Fibroblast of the aortic adventitia (primary cell): ENCODE measurements around the gene PRRT2. TPM values are rescaled to one million over a fixed set of nuclear protein-coding genes. Genes with fewer than 3 reads are reported as not detected.
A peak's percentile ranks its signal among the peaks of the same experiment; 100 is the strongest.

Source experiments
- DNase-seq: peaks from one replicate; pipeline ENCODE4 v3.0.0-alpha.2; 2010; ENCODE audit warnings: low read depth
- H3K4me3 ChIP-seq: 2 replicates; pipeline ENCODE4 v1.5.1; 2011; ENCODE audit warnings: low read depth, mild to moderate bottlenecking, control low read depth, low read length, moderate library complexity
- CTCF ChIP-seq: IDR thresholded peaks from 2 replicates; pipeline ENCODE4 v1.5.1; 2011; ENCODE audit warnings: mild to moderate bottlenecking, low read length, control low read depth, inconsistent platforms; ENCODE audit not compliant: insufficient read depth
- total RNA-seq: library from RNA; depleted of rRNA; stranded (reverse); fragments of >200 nt; gene quantifications from 2 replicates; pipeline ENCODE4 v1.2.3, GENCODE V29; 2012; ENCODE audit warnings: low replicate concordance

Gene PRRT2
- total RNA-seq, 1 donor: 7.7 TPM

- no peak overlapping the region for H3K4me3 ChIP-seq
- no peak for TF ChIP-seq CTCF
- no peak for DNase-seq
Observed at GRCh38 chr16:29818082-29818481, 6.1 kb downstream of the PRRT2 start.

GRCh38 chr16:29819506-29819905, 7.5 kb downstream of the PRRT2 start:
- H3K4me3 ChIP-seq: peak overlapping the region; percentile 81
- DNase-seq: no peak
- peak; percentile 21 for TF ChIP-seq CTCF

GRCh38 chr16:29820271-29820701, 8.3 kb downstream of the PRRT2 start, which contains the start of gene MVP:
Gene MVP (plus strand): TSS chr16:29820462. CDS start chr16:29830550, 10,088 bp downstream.
- no peak for TF ChIP-seq CTCF
- peak; percentile 75 for DNase-seq

GRCh38 chr16:29820730-29821642, 9.0 kb downstream of the PRRT2 start:
- peak overlapping the region; percentile 81 for H3K4me3 ChIP-seq
- TF ChIP-seq CTCF: no peak
- DNase-seq: peak; percentile 66

More at GRCh38 chr16:29820271-29820701, 8.3 kb downstream of the PRRT2 start, which contains the start of gene MVP:
- H3K4me3 ChIP-seq: peak within 1 kb of the TSS; percentile 81

GRCh38 chr16:29821643-29822115, 9.7 kb downstream of the PRRT2 start:
- no peak for TF ChIP-seq CTCF
- peak overlapping the region; percentile 81 for H3K4me3 ChIP-seq
- peak; percentile 84 for DNase-seq

GRCh38 chr16:29824589-29825144, 12.7 kb downstream of the PRRT2 start:
- peak; percentile 90 for DNase-seq
- peak overlapping the region; percentile 56 for H3K4me3 ChIP-seq
- no peak for TF ChIP-seq CTCF
